Left lung (tissue), 10 donors: Measurements from ENCODE around the gene C3orf22. TPM values are rescaled to one million over a fixed set of nuclear protein-coding genes. Genes with fewer than 3 reads are reported as not detected.

Experiments
- ATAC-seq: fragments of 200-7000 bp; cut with Tn5 transposase; one replicate; pipeline ENCODE4 v1.9.1; 2020; ENCODE audit warnings: moderate library complexity
- DNase-seq, 4 donors: peaks; one replicate each; pipeline ENCODE4 v3.0.0-alpha.2; 2013 to 2020
- H3K27ac ChIP-seq, 2 donors: fragments of 200-600 bp; sonication (generic) in 1 of 2; one replicate each; pipeline versions ENCODE4 v1.5.0 to v1.8.0; 2020 to 2021
- H3K27me3 ChIP-seq, 2 donors: fragments of 200-600 bp; sonication (generic) in 1 of 2; one replicate each; pipeline versions ENCODE4 v1.5.0 to v1.8.0; 2020 to 2021
- H3K36me3 ChIP-seq, 2 donors: fragments of 200-600 bp; sonication (generic) in 1 of 2; one replicate each; pipeline versions ENCODE4 v1.5.0 to v1.8.0; 2020 to 2021
- H3K4me1 ChIP-seq, 2 donors: fragments of 200-600 bp; one replicate each; pipeline ENCODE4 v1.8.0; 2021
- H3K4me3 ChIP-seq, 2 donors: fragments of 200-600 bp; sonication (generic) in 1 of 2; one replicate each; pipeline versions ENCODE4 v1.5.0 to v1.8.0; 2020 to 2021; ENCODE audit warnings: mild to moderate bottlenecking in 1 of 2
- H3K9me3 ChIP-seq, 2 donors: fragments of 200-600 bp; sonication (generic) in 1 of 2; one replicate each; pipeline versions ENCODE4 v1.5.0 to v1.8.0; 2020 to 2021
- intact Hi-C, 2 donors: fragments of 100-400 bp; cut with DNase I; formaldehyde crosslinking; loops; one replicate each; pipeline versions ENCODE4 v1.11.2 to v1.14.2; 2022
- polyA plus RNA-seq, 6 donors: library from polyadenylated mRNA; unstranded; fragments of 120-200 nt; gene quantifications; one replicate each; pipeline ENCODE4 v1.2.1, GENCODE V29; 2013; ENCODE audit not compliant: insufficient read length in 6 of 6
- total RNA-seq, 2 donors: library from RNA; stranded (reverse); fragmentation: NEBNext Ultra II Directional; extraction: Animal tissue kit (Norgen Biotek cat#: 25700); gene quantifications; one replicate each; pipeline ENCODE4 v1.2.1, GENCODE V29; 2021
- TF ChIP-seq, protein P1 (sequence below), 2 donors: fragments of 200-600 bp; sonication (generic) in 1 of 2; IDR thresholded peaks; one replicate each; pipeline versions ENCODE4 v1.5.0 to v1.8.0; 2021; ENCODE audit warnings: antibody characterized with exemption in 2 of 2
- donor health status: DM: no; HTN: yes; CAD: no.
- donor health status: DM: no; HTN: no; CAD: no.

C3orf22 gene
- total and polyA plus RNA-seq, 8 donors = 0.10 to 0.25 (median 0.12) TPM; not detected in 3

DNA sequence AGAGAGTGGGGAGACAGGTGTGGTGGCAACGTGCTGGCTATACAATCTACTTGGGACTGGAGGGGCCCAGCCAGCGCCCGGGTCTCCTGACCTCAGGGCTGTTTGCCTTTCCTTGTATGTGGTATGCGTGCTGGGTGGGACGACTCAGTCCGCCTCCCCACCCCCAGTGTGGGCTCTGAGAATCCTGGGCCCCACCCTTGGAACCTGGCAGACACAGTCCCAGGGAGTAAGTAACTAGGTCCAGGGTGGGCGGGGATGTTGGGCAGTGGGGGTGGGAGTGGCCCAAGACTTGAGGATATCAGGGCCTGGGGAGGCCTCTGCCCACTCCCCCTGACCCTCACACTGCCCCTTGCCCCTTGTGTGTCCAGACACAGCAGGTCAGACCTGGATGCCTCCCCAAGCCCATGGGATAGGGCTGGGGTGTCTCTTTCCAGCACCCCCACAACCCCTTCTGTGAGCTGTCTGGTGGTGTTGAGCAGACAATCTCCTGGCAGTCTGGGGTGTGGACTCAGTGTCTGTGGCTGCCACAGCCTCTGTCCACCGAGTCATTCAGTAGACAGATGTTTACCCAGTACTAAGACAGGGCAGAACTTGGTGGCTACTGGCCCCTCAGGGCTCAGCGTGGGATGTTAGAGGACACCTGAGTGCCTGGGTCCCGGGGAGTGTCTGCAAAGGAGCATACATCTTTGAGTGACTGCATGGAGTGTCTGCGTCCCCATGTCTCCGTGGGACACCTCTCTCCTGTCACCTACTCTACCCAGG, 33.5 kb downstream of the C3orf22 start:
- Histone ChIP-seq H3K27me3 (peaks cover 15 to 42% of the 10 kb centered on the region in 2 donors), H3K4me3 (peak overlapping the region in 1 of 2 donors; percentile 49), H3K9me3 (no peaks in the 10 kb centered on the region), H3K4me1 (peaks cover 0 to 49% of the 10 kb centered on the region in 2 donors), H3K27ac (no peak overlapping the region), H3K36me3 (no peaks in the 10 kb centered on the region)
- intact Hi-C loops = no loop called here
- ATAC-seq (no peak), DNase-seq (peak in 1 of 4 donors; percentile 22)
- TF ChIP-seq, protein P1, sequence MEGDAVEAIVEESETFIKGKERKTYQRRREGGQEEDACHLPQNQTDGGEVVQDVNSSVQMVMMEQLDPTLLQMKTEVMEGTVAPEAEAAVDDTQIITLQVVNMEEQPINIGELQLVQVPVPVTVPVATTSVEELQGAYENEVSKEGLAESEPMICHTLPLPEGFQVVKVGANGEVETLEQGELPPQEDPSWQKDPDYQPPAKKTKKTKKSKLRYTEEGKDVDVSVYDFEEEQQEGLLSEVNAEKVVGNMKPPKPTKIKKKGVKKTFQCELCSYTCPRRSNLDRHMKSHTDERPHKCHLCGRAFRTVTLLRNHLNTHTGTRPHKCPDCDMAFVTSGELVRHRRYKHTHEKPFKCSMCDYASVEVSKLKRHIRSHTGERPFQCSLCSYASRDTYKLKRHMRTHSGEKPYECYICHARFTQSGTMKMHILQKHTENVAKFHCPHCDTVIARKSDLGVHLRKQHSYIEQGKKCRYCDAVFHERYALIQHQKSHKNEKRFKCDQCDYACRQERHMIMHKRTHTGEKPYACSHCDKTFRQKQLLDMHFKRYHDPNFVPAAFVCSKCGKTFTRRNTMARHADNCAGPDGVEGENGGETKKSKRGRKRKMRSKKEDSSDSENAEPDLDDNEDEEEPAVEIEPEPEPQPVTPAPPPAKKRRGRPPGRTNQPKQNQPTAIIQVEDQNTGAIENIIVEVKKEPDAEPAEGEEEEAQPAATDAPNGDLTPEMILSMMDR (IDR thresholded peaks at IDR 0.05) = no peak

DNA sequence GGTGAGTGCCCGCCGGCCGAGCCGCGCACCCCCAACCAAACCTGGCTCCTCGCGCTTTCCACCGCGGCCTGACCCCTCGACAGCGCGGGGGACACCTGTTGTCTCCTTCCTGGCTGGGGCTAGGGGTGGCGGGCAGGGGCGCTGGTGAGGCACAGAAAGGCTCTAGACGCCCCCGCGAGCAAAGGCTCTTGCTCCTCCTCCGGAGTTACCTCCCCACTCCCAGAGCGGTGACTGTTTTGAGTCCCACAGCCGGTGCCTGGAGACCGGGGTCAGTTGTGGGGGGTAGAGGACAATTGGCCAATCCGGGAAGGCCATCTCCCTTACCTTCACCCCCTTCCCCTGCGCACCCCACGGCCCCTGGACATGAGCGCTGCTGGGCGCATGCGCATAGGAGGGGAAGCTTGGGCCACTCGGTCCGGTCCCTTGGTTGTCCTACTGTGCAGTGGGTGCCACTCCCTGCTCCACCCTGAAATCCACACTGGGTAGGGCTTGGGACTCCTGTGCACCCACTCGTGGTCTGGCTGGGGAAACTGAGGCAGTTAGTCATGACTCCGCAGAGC, 34.2 kb downstream of the C3orf22 start:
- no peaks in the 10 kb centered on the region for H3K36me3 ChIP-seq
- H3K9me3 ChIP-seq = no peaks in the 10 kb centered on the region
- peak overlapping the region; percentile 22 to 49 for H3K4me3 ChIP-seq
- ATAC-seq = peak; percentile 12
- peak in 1 of 4 donors; percentile 42 for DNase-seq
- TF ChIP-seq, protein P1 (IDR thresholded peaks at IDR 0.05) = no peak
- intact Hi-C loops = no loop called here
- H3K27ac ChIP-seq = peak overlapping the region in 1 of 2 donors; percentile 61
- H3K27me3 ChIP-seq = peaks cover 15 to 42% of the 10 kb centered on the region in 2 donors
- H3K4me1 ChIP-seq = peaks cover 0 to 41% of the 10 kb centered on the region in 2 donors

DNA sequence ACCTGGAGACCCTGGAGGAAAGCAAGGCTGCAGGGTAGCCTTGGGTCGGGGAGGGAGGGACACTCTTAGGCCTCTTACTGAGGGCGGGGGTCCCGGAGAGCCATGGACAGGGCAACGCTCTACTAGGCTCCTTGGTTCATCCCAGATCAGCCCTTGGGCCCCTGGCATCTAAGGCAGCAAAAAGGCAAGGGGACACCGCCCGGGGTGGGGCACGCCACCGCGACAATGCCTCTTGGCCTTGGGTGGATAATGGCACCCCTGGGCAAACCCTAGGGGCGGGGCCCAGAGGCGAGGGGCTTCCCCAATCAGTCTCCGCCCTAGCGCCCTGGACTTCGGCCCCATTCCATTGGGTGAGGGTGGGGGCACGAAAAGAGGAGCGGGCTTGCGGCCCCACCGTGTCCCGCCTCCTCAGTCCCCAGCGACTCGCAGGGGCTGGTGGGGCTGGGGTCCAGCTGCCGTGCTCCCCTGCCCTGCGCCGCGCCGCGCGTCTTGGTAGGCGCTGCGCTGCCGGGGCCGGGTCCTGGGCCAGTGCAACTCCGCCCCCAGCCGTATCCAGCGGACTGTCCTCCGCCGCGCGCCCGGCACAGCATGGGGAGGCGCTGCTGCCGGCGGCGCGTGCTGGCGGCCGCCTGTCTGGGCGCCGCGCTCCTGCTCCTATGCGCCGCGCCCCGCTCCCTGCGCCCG, 34.8 kb downstream of the C3orf22 start, which contains the start of gene CHST13:
TSS of gene CHST13 (plus strand) at position 411 of the 684 bp plus-strand sequence. CDS start at position 589, 178 bp downstream.
- no peaks in the 10 kb centered on the region for H3K36me3 ChIP-seq
- peak; percentile 85 for ATAC-seq
- H3K27me3 ChIP-seq = peaks cover 15 to 42% of the 10 kb centered on the region in 2 donors
- TF ChIP-seq, protein P1 (IDR thresholded peaks at IDR 0.05) = no peak
- H3K4me1 ChIP-seq = peaks cover 0 to 35% of the 10 kb centered on the region in 2 donors
- intact Hi-C loops = no loop called here
- DNase-seq = peak in 3 of 4 donors; percentile 43 to 92 (median 54)
- no peaks in the 10 kb centered on the region for H3K9me3 ChIP-seq
- H3K4me3 ChIP-seq = peak within 1 kb of the TSS; percentile 22 to 49
- peak within 1 kb of the TSS in 1 of 2 donors; percentile 61 for H3K27ac ChIP-seq

DNA sequence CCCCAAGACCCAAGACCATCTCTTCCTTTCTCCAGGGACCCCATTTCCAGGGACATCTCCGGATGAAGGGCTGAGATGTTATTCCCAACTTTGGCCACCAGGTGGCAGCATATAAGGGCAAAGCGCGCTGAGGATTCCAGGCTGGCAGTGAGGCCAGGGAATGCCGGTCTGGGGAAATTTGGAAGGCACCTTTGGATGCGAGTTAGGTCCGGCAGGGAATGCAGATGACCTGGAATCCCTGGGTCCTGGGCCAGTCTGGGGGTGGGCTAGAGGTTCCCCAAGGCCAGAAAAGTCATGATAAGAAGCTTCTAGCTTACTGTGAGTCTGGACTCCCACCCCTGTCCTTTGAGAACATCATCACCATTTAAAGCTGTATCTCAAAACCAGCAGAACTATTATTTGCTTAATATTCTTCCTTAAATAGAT, 36.4 kb downstream of the C3orf22 start:
- DNase-seq = peak; percentile 49 to 71 (median 62)
- TF ChIP-seq, protein P1 (IDR thresholded peaks at IDR 0.05) = peak; percentile 94 to 96
- intact Hi-C loops = no loop called here
- no peaks in the 10 kb centered on the region for H3K9me3 ChIP-seq
- H3K36me3 ChIP-seq = no peaks in the 10 kb centered on the region
- no peak overlapping the region for H3K4me3 ChIP-seq
- ATAC-seq = peak; percentile 66
- no peak overlapping the region for H3K27ac ChIP-seq
- peaks cover 15 to 54% of the 10 kb centered on the region in 2 donors for H3K27me3 ChIP-seq
- H3K4me1 ChIP-seq = peaks cover 0 to 20% of the 10 kb centered on the region in 2 donors
